Bone marrow (tissue), 2 donors: ENCODE results near the gene PRDM1.

Experiments used
- DNase-seq, 2 donors: peaks; one replicate each; lab custom pipeline; 2025; lab: John Stamatoyannopoulos, UW

The PRDM1 gene

GRCh38 chr6:106070636-106071035 lies 15.5 kb upstream of the PRDM1 start:
- DNase-seq, result no peak

- DNase-seq, result no peak
Observed at GRCh38 chr6:106072501-106073090, 13.5 kb upstream of the PRDM1 start.

- DNase-seq, result no peak
Observed at GRCh38 chr6:106074146-106074545, 12.0 kb upstream of the PRDM1 start.

- DNase-seq, result no peak
Observed at GRCh38 chr6:106076139-106076538, 10.0 kb upstream of the PRDM1 start.

GRCh38 chr6:106077170-106077569 lies 9.0 kb upstream of the PRDM1 start:
- no peak for DNase-seq

GRCh38 chr6:106077881-106078280 lies 8.3 kb upstream of the PRDM1 start:
- DNase-seq, result no peak

GRCh38 chr6:106079961-106080762 lies 6.0 kb upstream of the PRDM1 start:
- no peak for DNase-seq

GRCh38 chr6:106080763-106081095 lies 5.4 kb upstream of the PRDM1 start:
- DNase-seq, result no peak

- DNase-seq, result no peak
Observed at GRCh38 chr6:106081715-106082114, 4.4 kb upstream of the PRDM1 start.

GRCh38 chr6:106082735-106083398 lies 3.3 kb upstream of the PRDM1 start:
- no peak for DNase-seq

GRCh38 chr6:106083618-106084017 lies 2.5 kb upstream of the PRDM1 start:
- DNase-seq, result no peak

- peak; percentile 39 to 84 for DNase-seq
Observed at GRCh38 chr6:106084106-106084988, 1.8 kb upstream of the PRDM1 start.

- no peak for DNase-seq
Observed at GRCh38 chr6:106084989-106085691, 996 bp upstream of the PRDM1 start.

GRCh38 chr6:106085692-106085983 lies 498 bp upstream of the PRDM1 start:
- DNase-seq, result no peak

- no peak for DNase-seq
Observed at GRCh38 chr6:106086814-106087175, 659 bp downstream of the PRDM1 start.

GRCh38 chr6:106087548-106088325 lies 1.6 kb downstream of the PRDM1 start:
- peak in 1 of 2 donors; percentile 12 for DNase-seq

GRCh38 chr6:106090001-106090400 lies 3.9 kb downstream of the PRDM1 start:
- DNase-seq, result peak in 1 of 2 donors; percentile 47

- no peak for DNase-seq
Observed at GRCh38 chr6:106092279-106092678, 6.1 kb downstream of the PRDM1 start.

GRCh38 chr6:106094261-106094963 lies 8.3 kb downstream of the PRDM1 start:
- peak in 1 of 2 donors; percentile 71 for DNase-seq

- no peak for DNase-seq
Observed at GRCh38 chr6:106094964-106095335, 8.8 kb downstream of the PRDM1 start.
